ENCODE data around the gene SPATA21. TPM values are rescaled to one million over a fixed set of nuclear protein-coding genes. Genes with fewer than 3 reads are reported as not detected.

Gene SPATA21
- total RNA-seq, 4 donors from 2014 or later, result not detected

GRCh38 chr1:16438516-16438915, 1.3 kb upstream of the SPATA21 start:
- Histone ChIP-seq H3K4me1 (peaks cover 8 to 33% (median 25%) of the 10 kb centered on the region in 3 donors), H3K36me3 (peaks cover 0 to 16% (median under 1%) of the 10 kb centered on the region in 3 donors), H3K4me3 (no peak overlapping the region), H3K9me3 (no peaks in the 10 kb centered on the region), H3K27ac (no peak overlapping the region), H3K27me3 (peaks cover 0 to 1% (median 0%) of the 10 kb centered on the region in 4 donors)
- DNase-seq, result no peak
- intact Hi-C loops (cut with DNase I), result no loop called here
- TF ChIP-seq CTCF (IDR thresholded peaks at IDR 0.05), result no peak
- no peak for TF ChIP-seq POLR2A (IDR thresholded peaks at IDR 0.05)
- 75 to 91% methylated on average over 2 of the region's 2 CpGs for WGBS, 2 donors

GRCh38 chr1:16434501-16434900, 2.7 kb downstream of the SPATA21 start:
- Histone ChIP-seq H3K36me3 (no peaks in the 10 kb centered on the region), H3K4me3 (no peak overlapping the region), H3K27me3 (peaks cover 0 to 7% (median 0%) of the 10 kb centered on the region in 4 donors), H3K27ac (no peak overlapping the region), H3K9me3 (no peaks in the 10 kb centered on the region), H3K4me1 (no peaks in the 10 kb centered on the region)
- 34 to 54% methylated on average over 2 of the region's 2 CpGs for WGBS, 2 donors
- intact Hi-C loops (cut with DNase I), result no loop called here
- no peak for DNase-seq
- TF ChIP-seq POLR2A (IDR thresholded peaks at IDR 0.05) (no peak), CTCF (IDR thresholded peaks at IDR 0.05) (no peak)

- 90 to 95% methylated on average over 4 of the region's 4 CpGs for WGBS, 2 donors
- H3K36me3 ChIP-seq, result no peaks in the 10 kb centered on the region
- H3K9me3 ChIP-seq, result no peaks in the 10 kb centered on the region
- H3K27me3 ChIP-seq, result peaks cover 0 to 7% (median 0%) of the 10 kb centered on the region in 4 donors
- DNase-seq, result no peak
- H3K4me3 ChIP-seq, result no peak overlapping the region
- no peak overlapping the region for H3K27ac ChIP-seq
- intact Hi-C loops (cut with DNase I), result no loop called here
- no peak for TF ChIP-seq POLR2A (IDR thresholded peaks at IDR 0.05)
- TF ChIP-seq CTCF (IDR thresholded peaks at IDR 0.05), result no peak
- no peaks in the 10 kb centered on the region for H3K4me1 ChIP-seq
These were observed 3.2 kb downstream of the SPATA21 start for GRCh38 chr1:16434007-16434406.

- no peaks in the 10 kb centered on the region for H3K36me3 ChIP-seq
- H3K4me1 ChIP-seq, result no peaks in the 10 kb centered on the region
- 53 to 65% methylated on average over 7 to 9 of the region's 9 CpGs for WGBS, 2 donors
- no peaks in the 10 kb centered on the region for H3K9me3 ChIP-seq
- DNase-seq, result no peak
- peaks cover 0 to 7% (median 0%) of the 10 kb centered on the region in 4 donors for H3K27me3 ChIP-seq
- intact Hi-C loops (cut with DNase I), result no loop called here
- H3K27ac ChIP-seq, result no peak overlapping the region
- no peak for TF ChIP-seq POLR2A (IDR thresholded peaks at IDR 0.05)
- TF ChIP-seq CTCF (IDR thresholded peaks at IDR 0.05), result no peak
- H3K4me3 ChIP-seq, result no peak overlapping the region
These were observed 4.2 kb downstream of the SPATA21 start for GRCh38 chr1:16433030-16433429.

GRCh38 chr1:16430606-16431005, 6.6 kb downstream of the SPATA21 start:
- 74 to 84% methylated on average over 3 of the region's 3 CpGs for WGBS, 2 donors
- TF ChIP-seq POLR2A (IDR thresholded peaks at IDR 0.05) (no peak), CTCF (IDR thresholded peaks at IDR 0.05) (no peak)
- no peak overlapping the region for H3K4me3 ChIP-seq
- no peaks in the 10 kb centered on the region for H3K36me3 ChIP-seq
- peaks cover 0 to 7% (median 0%) of the 10 kb centered on the region in 4 donors for H3K27me3 ChIP-seq
- H3K4me1 ChIP-seq, result no peaks in the 10 kb centered on the region
- H3K9me3 ChIP-seq, result no peaks in the 10 kb centered on the region
- H3K27ac ChIP-seq, result no peak overlapping the region
- intact Hi-C loops (cut with DNase I), result no loop called here
- DNase-seq, result no peak

Measured in esophagus squamous epithelium (tissue), 5 donors.